ENCODE measurements around the gene VCPKMT. TPM values are rescaled to one million over a fixed set of nuclear protein-coding genes. Genes with fewer than 3 reads are reported as not detected.
A peak's percentile ranks its signal among the peaks of the same experiment; 100 is the strongest.

VCPKMT gene
- total RNA-seq, 1 experiment from 2014 or later, result 8.2 TPM

- DNase-seq (peak; percentile 88), ATAC-seq (peak; percentile 66)
- H2AFZ ChIP-seq (ENCODE audit: low read length), result peak overlapping the region; percentile 70
- peak overlapping the region; percentile 88 for H3K9ac ChIP-seq (ENCODE audit: low read length)
- no peak overlapping the region for H3K4me3 ChIP-seq (ENCODE audit: low read length)
- no peaks in the 10 kb centered on the region for H4K20me1 ChIP-seq (ENCODE audit: low read length)
- no peaks in the 10 kb centered on the region for H3K36me3 ChIP-seq (ENCODE audit: low read depth, low read length)
- TF ChIP-seq CTCF (conservative IDR thresholded peaks at IDR 0.05; ENCODE audit: low read depth, low read length) (peak; percentile 33; the same call in 1 of the 2 replicates), EZH2phosphoT487 (IDR thresholded peaks at IDR 0.05; ENCODE audit: borderline replicate concordance, low read length) (no peak)
- peaks cover 5% of the 10 kb centered on the region for H3F3A ChIP-seq (ENCODE audit: low read length, unreplicated experiment)
- TSS peak; percentile 26 for BruUV-seq (replicated peaks)
- H3K4me2 ChIP-seq (ENCODE audit: low read length), result peak overlapping the region; percentile 61
- no peaks in the 10 kb centered on the region for H3K9me3 ChIP-seq (ENCODE audit: low read length)
- H3K9me2 ChIP-seq (replicated peaks; ENCODE audit: low read length), result no peaks in the 10 kb centered on the region
- H3K27ac ChIP-seq (ENCODE audit: low read length), result peak overlapping the region; percentile 96
- intact Hi-C loops (cut with micrococcal nuclease), result loop anchor here (1.0 to 5.0 kb wide), 3 partner anchors 21 to 194 kb away; no protein-coding TSS in a partner anchor
- H3K27me3 ChIP-seq (ENCODE audit: low read length), result no peaks in the 10 kb centered on the region
- ChIA-PET CTCF (interaction anchor here (1.7 kb wide), 1 partner anchor 17 kb away, joined by 4 read pairs; no protein-coding TSS in a partner anchor), POLR2A (ENCODE audit: unreplicated experiment) (interaction anchor here (0.5 to 1.2 kb wide), 2 partner anchors 60 to 193 kb away, joined by 3 to 10 read pairs; no protein-coding TSS in a partner anchor)
- peaks cover 38% of the 10 kb centered on the region for H3K4me1 ChIP-seq (ENCODE audit: insufficient read depth, low read length)
- H3K79me2 ChIP-seq (ENCODE audit: low read length), result no peaks in the 10 kb centered on the region
Observed at GRCh38 chr14:50060871-50061663, 55.3 kb downstream of the VCPKMT start.

GRCh38 chr14:50059763-50060616 lies 56.4 kb downstream of the VCPKMT start:
- Histone ChIP-seq H3K36me3 (ENCODE audit: low read depth, low read length) (no peaks in the 10 kb centered on the region), H3K27ac (ENCODE audit: low read length) (peak overlapping the region; percentile 96), H3K79me2 (ENCODE audit: low read length) (no peaks in the 10 kb centered on the region), H3K4me3 (ENCODE audit: low read length) (no peak overlapping the region), H3F3A (ENCODE audit: low read length, unreplicated experiment) (peaks cover 5% of the 10 kb centered on the region), H2AFZ (ENCODE audit: low read length) (0 out of 2 replicates have a peak overlapping the region, but pooled peaks have one; percentile 70), H4K20me1 (ENCODE audit: low read length) (no peaks in the 10 kb centered on the region), H3K4me2 (ENCODE audit: low read length) (peak overlapping the region; percentile 61), H3K9me3 (ENCODE audit: low read length) (no peaks in the 10 kb centered on the region), H3K9me2 (replicated peaks; ENCODE audit: low read length) (no peaks in the 10 kb centered on the region), H3K9ac (ENCODE audit: low read length) (peak overlapping the region; percentile 88), H3K4me1 (ENCODE audit: insufficient read depth, low read length) (peaks cover 38% of the 10 kb centered on the region), H3K27me3 (ENCODE audit: low read length) (no peaks in the 10 kb centered on the region)
- ATAC-seq (no peak), DNase-seq (no peak)
- CTCF ChIA-PET, result interaction anchor here (1.7 kb wide), 1 partner anchor 16 kb away, joined by 4 read pairs; no protein-coding TSS in a partner anchor
- POLR2A ChIA-PET (ENCODE audit: unreplicated experiment), result no interaction called here
- intact Hi-C loops (cut with micrococcal nuclease), result loop anchor here (5.0 kb wide), 2 partner anchors 163 to 193 kb away; no protein-coding TSS in a partner anchor
- TF ChIP-seq EZH2 (IDR thresholded peaks at IDR 0.05; ENCODE audit: low read length, unreplicated experiment), result no peak
- TF ChIP-seq EZH2phosphoT487 (IDR thresholded peaks at IDR 0.05; ENCODE audit: borderline replicate concordance, low read length), result no peak
- TF ChIP-seq CTCF (conservative IDR thresholded peaks at IDR 0.05; ENCODE audit: low read depth, low read length), result no peak
- BruUV-seq (replicated peaks), result no TSS peak

Other genes starting within 250 kb of the VCPKMT start
- 86.4 and 107 TPM in 2 replicates for gene ARF6, start 223.5 kb downstream of the VCPKMT start, total RNA-seq (2014; rRNA removed)
- gene SOS2, start 115.0 kb upstream of the VCPKMT start, total RNA-seq (2014; rRNA removed), result 9.1 and 9.9 TPM in 2 replicates
- 27.8 and 41.6 TPM in 2 replicates for gene L2HGDH, start 195.7 kb upstream of the VCPKMT start, total RNA-seq (2014; rRNA removed)
- 2.3 and 18.1 TPM in 2 replicates for gene DMAC2L, start 195.8 kb upstream of the VCPKMT start, total RNA-seq (2014; rRNA removed)

All from PC-3 (cell line).